Renal cortex interstitium (tissue), 11 donors: ENCODE data around the gene SMPD4. TPM values are rescaled to one million over a fixed set of nuclear protein-coding genes. Genes with fewer than 3 reads are reported as not detected.
A peak's percentile ranks its signal among the peaks of the same experiment; 100 is the strongest.
"Not testable (repeated sequence)": the region's sequence is repeated elsewhere in the genome, so short reads cannot be mapped to it uniquely, and the experiment has no call there.

Source experiments
- DNase-seq, 11 donors: peaks; one replicate each; pipeline ENCODE4 v3.0.0-alpha.2; 2013; ENCODE audit warnings: low read depth in 9 of 11, low spot score in 4 of 11; ENCODE audit errors: extremely low read depth in 1 of 11
- polyA plus RNA-seq, 3 donors: library from polyadenylated mRNA; unstranded; fragments of 120-200 nt; gene quantifications; one replicate each; pipeline ENCODE4 v1.2.1, GENCODE V29; 2013; ENCODE audit not compliant: insufficient read length in 3 of 3

Gene SMPD4
- polyA plus RNA-seq, 3 donors = 63.9 to 77.3 (median 67.0) TPM

GRCh38 chr2:130128464-130128863 lies 52.9 kb downstream of the SMPD4 start:
- not testable (repeated sequence) for DNase-seq

- not testable (repeated sequence) for DNase-seq
These were observed 53.7 kb downstream of the SMPD4 start for GRCh38 chr2:130127726-130128125.

GRCh38 chr2:130120924-130121323 lies 60.5 kb downstream of the SMPD4 start:
- DNase-seq = not testable (repeated sequence)

- peak in 7 of 11 donors; percentile 1 to 25 (median 7) for DNase-seq
These were observed 78.6 kb downstream of the SMPD4 start for GRCh38 chr2:130102597-130103363.

Other genes starting within 250 kb of the SMPD4 start
- gene RAB6C, start 201.9 kb downstream of the SMPD4 start, polyA plus RNA-seq = under 1 TPM; 0.14 to 0.82 (median 0.44) TPM
- gene POTEF, start 52.4 kb downstream of the SMPD4 start, polyA plus RNA-seq = under 1 TPM in 2 of 3 donors, not detected in 1; 0.06 to 0.07 TPM
- gene CCDC74B, start 36.5 kb downstream of the SMPD4 start, polyA plus RNA-seq = 10 to 100 TPM; 14.1 to 17.4 (median 14.9) TPM
- gene MZT2B, start 660 bp upstream of the SMPD4 start, polyA plus RNA-seq = 100 to 1,000 TPM in 2 of 3 donors, 10 to 100 TPM in 1; 64.8 to 166 (median 158) TPM
- gene TUBA3E, start 16.8 kb upstream of the SMPD4 start, polyA plus RNA-seq = not detected
- gene IMP4, start 161.3 kb upstream of the SMPD4 start, polyA plus RNA-seq = 10 to 100 TPM; 35.1 to 40.2 (median 38.4) TPM
- 10 to 100 TPM; 25.5 to 39.5 (median 30.5) TPM for gene PTPN18, start 174.5 kb upstream of the SMPD4 start, polyA plus RNA-seq